ENCODE results near the gene NAV2.
"Not testable (repeated sequence)": the region's sequence is repeated elsewhere in the genome, so short reads cannot be mapped to it uniquely, and the experiment has no call there.

NAV2 gene

DNA sequence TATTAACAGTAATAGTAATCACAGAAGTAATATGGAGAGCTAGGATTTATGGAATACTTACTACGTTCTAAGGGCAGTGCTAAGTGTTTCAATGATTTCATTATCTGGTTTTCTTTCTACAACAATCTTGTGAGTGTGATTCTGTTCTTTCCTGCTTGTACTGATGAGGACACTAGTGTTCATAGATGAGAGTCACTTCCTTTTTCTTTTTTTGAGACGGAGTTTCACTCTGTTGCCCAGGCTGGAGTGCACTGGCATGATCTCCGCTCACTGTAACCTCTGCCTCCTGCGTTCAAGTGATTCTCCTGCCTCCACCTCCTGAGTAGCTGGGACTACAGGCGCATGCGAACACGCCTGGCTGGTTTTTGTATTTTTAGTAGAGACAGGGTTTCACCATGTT, 366.2 kb downstream of the NAV2 start:
- no peak for DNase-seq (ENCODE audit: low spot score)
- in situ Hi-C loops (cut with MboI; ENCODE audit: low sequenced_read_pairs, unreplicated experiment) = no loop called here
- TF ChIP-seq CTCF (IDR thresholded peaks at IDR 0.05; ENCODE audit: borderline replicate concordance, control extremely low read depth, extremely low read depth, insufficient read depth, missing control alignments) = no peak

DNA sequence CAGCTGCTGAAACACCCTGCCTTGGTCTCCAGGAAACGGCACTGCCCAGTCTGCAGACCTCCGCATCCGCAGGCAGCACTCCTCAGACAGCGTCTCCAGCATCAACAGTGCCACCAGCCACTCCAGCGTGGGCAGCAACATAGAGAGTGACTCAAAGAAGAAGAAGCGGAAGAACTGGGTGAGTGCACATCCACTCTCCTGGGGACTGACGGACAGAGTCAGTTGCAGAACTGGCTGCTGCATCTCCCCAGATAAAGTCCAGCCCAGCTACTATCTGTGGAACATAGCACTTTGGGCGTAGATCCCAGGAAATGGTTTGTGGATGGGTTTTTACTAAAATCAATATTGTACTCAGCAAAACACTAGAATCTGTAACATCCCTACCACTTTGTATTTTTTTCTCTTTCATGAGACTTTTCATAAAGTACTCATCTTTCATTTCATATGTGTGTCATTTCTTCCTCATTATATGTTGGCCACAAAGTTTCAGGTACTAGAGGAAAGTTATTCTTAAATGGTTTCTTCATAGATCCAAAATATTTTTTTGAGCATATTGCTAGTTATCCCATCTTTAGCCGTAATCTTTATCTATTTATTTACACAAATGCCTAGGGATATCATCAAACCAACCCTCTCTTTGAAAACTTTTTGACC, 367.5 kb downstream of the NAV2 start:
- in situ Hi-C loops (cut with MboI; ENCODE audit: low sequenced_read_pairs, unreplicated experiment) = no loop called here
- DNase-seq (ENCODE audit: low spot score) = no peak
- no peak for TF ChIP-seq CTCF (IDR thresholded peaks at IDR 0.05; ENCODE audit: borderline replicate concordance, control extremely low read depth, extremely low read depth, insufficient read depth, missing control alignments)

- no peak for DNase-seq (ENCODE audit: low spot score)
- in situ Hi-C loops (cut with MboI; ENCODE audit: low sequenced_read_pairs, unreplicated experiment) = no loop called here
- no peak for TF ChIP-seq CTCF (IDR thresholded peaks at IDR 0.05; ENCODE audit: borderline replicate concordance, control extremely low read depth, extremely low read depth, insufficient read depth, missing control alignments)
These were observed 368.7 kb downstream of the NAV2 start for GRCh38 chr11:20081336-20081735.

- in situ Hi-C loops (cut with MboI; ENCODE audit: low sequenced_read_pairs, unreplicated experiment); DNase-seq (ENCODE audit: low spot score): not testable (repeated sequence)
These were observed 371.2 kb downstream of the NAV2 start for GRCh38 chr11:20083877-20084276.

DNA sequence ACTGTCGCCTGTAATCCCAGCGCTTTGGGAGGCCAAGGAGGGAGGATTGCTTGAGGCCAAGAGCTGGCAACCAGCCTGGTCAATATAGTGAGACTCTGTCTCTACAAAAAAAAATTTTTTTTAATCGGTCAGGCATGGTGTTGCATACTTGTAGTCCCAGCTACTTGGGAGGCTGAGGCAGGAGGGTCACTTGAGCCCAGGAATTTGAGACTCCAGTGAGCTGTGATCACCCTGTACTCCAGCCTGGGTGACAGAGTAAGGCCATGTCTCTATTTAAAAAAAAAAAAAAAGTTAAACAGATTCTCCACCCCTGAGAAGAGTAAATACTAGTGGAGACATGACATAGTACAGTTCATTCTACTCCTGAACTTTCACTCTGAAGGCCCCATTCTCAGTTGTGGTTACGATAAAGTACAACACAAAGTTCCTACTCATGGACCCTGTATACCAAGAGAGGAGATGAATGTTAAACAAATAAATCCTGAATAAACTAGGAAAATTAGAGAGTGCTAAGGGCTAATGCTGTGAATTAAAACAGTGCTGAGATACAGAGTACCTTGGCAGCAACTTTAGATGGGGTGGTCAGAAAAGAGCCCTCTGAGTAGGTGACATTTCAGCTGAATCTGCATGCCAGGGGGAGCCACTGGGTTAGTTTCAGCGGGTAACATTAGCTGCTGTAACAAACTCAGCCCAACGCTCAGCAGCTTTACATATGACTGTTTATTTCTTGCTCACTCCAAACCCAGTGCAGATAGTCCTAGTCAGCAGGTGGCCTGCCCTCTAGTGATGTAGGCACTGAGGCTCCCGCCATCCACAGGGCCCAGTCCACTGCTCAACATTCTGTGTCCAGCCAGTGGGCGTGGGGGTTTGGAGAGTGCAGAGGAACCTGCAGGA, 372.5 kb downstream of the NAV2 start:
- no peak for DNase-seq (ENCODE audit: low spot score)
- in situ Hi-C loops (cut with MboI; ENCODE audit: low sequenced_read_pairs, unreplicated experiment) = no loop called here
- no peak for TF ChIP-seq CTCF (IDR thresholded peaks at IDR 0.05; ENCODE audit: borderline replicate concordance, control extremely low read depth, extremely low read depth, insufficient read depth, missing control alignments)

GRCh38 chr11:20085918-20086317, 373.3 kb downstream of the NAV2 start:
- DNase-seq (ENCODE audit: low spot score) = no peak
- TF ChIP-seq CTCF (IDR thresholded peaks at IDR 0.05; ENCODE audit: borderline replicate concordance, control extremely low read depth, extremely low read depth, insufficient read depth, missing control alignments) = no peak
- in situ Hi-C loops (cut with MboI; ENCODE audit: low sequenced_read_pairs, unreplicated experiment) = no loop called here

DNA sequence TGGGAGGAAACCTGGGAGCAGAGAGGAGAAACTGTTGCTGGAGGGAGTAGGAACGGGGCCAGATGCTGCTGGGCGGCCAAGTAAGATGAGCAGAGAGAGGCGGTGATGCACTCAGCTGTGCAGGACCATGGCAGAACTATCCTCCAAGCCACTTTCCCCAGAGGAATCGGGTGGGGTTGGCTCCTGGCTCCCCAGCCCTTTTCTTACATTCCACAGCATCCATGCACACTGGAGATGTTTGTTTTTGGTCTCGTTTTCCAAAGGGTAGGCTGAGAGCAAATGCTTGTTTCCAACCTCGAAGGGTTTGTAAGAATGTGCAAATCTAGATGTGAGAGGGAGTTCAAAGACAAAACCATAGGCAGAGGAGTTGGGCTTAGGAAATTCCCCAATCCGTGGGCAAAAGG, 374.5 kb downstream of the NAV2 start:
- in situ Hi-C loops (cut with MboI; ENCODE audit: low sequenced_read_pairs, unreplicated experiment) = no loop called here
- no peak for TF ChIP-seq CTCF (IDR thresholded peaks at IDR 0.05; ENCODE audit: borderline replicate concordance, control extremely low read depth, extremely low read depth, insufficient read depth, missing control alignments)
- no peak for DNase-seq (ENCODE audit: low spot score)
